H1 (cell line): Measurements from ENCODE around the gene SGPP2. TPM values are rescaled to one million over a fixed set of nuclear protein-coding genes. Genes with fewer than 3 reads are reported as not detected.

ENCODE experiments used
- CTCF ChIA-PET: fragments of 300-600 bp; sonication (Branson Sonifier 250); formaldehyde crosslinking; loops from one replicate; lab custom pipeline; 2021; ENCODE audit not compliant: partially characterized antibody; lab: Charles Lee
- POLR2A ChIA-PET: fragments of 300-600 bp; sonication (Branson Sonifier 250); formaldehyde crosslinking; loops from one replicate; lab custom pipeline; 2021; ENCODE audit warnings: inconsistent platforms; ENCODE audit not compliant: partially characterized antibody; lab: Charles Lee
- DNase-seq, 2 experiments: peaks; one replicate each; pipeline versions ENCODE4 v3.0.0 to v3.0.0-alpha.2; 2010 to 2022; ENCODE audit warnings: low spot score in 2 of 2, low read depth in 1 of 2, mixed read lengths in 1 of 2
- FAIRE-seq: peaks from 2 replicates; lab custom pipeline; 2011; peaks lifted over from hg19 to GRCh38; lab: Jason Lieb, UNC
- H2AFZ ChIP-seq: 2 replicates; pipeline ENCODE4 v1.8.1; 2012; ENCODE audit warnings: low read length, inconsistent platforms
- H2AK5ac ChIP-seq: 2 replicates; pipeline ENCODE4 v1.6.1; 2013; ENCODE audit warnings: low read depth, low read length
- H2BK120ac ChIP-seq: replicated peaks from 2 replicates; pipeline ENCODE3; 2013; ENCODE audit warnings: low read depth, low read length, inconsistent platforms
- H2BK12ac ChIP-seq: 2 replicates; pipeline ENCODE4 v1.6.1; 2013; ENCODE audit warnings: low read depth, low read length
- H2BK15ac ChIP-seq: 2 replicates; pipeline ENCODE4 v1.6.1; 2013; ENCODE audit warnings: low read length
- H2BK20ac ChIP-seq: 2 replicates; pipeline ENCODE4 v1.6.1; 2013; ENCODE audit warnings: low read length
- H2BK5ac ChIP-seq: 2 replicates; pipeline ENCODE4 v1.6.1; 2013; ENCODE audit warnings: low read depth, low read length
- H3K14ac ChIP-seq: 2 replicates; pipeline ENCODE4 v1.6.1; 2013; ENCODE audit warnings: inconsistent platforms; ENCODE audit not compliant: insufficient read length
- H3K18ac ChIP-seq: 2 replicates; pipeline ENCODE4 v1.6.1; 2013; ENCODE audit warnings: low read length; ENCODE audit errors: extremely low read depth
- H3K23ac ChIP-seq: 2 replicates; pipeline ENCODE4 v1.6.1; 2013; ENCODE audit warnings: inconsistent platforms; ENCODE audit not compliant: insufficient read length
- H3K23me2 ChIP-seq: 2 replicates; pipeline ENCODE4 v1.6.1; 2013; ENCODE audit warnings: low read depth, low read length
- H3K27ac ChIP-seq: 2 replicates; pipeline ENCODE4 v1.6.1; 2011; ENCODE audit warnings: low read depth, low read length, inconsistent platforms
- H3K27me3 ChIP-seq, 4 experiments: replicated peaks in 1 of 4; 1 replicate in 1 of 4; 2 replicates in 3 of 4; pipeline versions ENCODE4 v1.6.1 to v1.8.1; 2011 to 2013; ENCODE audit warnings: low read length in 3 of 4, mild to moderate bottlenecking in 3 of 4, inconsistent platforms in 2 of 4, mixed read lengths in 2 of 4, moderate library complexity in 1 of 4; ENCODE audit not compliant: control insufficient read depth in 3 of 4, insufficient read depth in 3 of 4; ENCODE audit errors: extremely low read depth in 1 of 4
- H3K36me3 ChIP-seq, 4 experiments: 2 replicates each; pipeline versions ENCODE4 v1.6.1 to v1.8.1; 2011 to 2013; ENCODE audit warnings: mild to moderate bottlenecking in 4 of 4, low read length in 3 of 4, moderate library complexity in 2 of 4, control low read depth in 1 of 4, inconsistent platforms in 1 of 4; ENCODE audit not compliant: insufficient read depth in 4 of 4, control insufficient read depth in 2 of 4
- H3K4ac ChIP-seq: replicated peaks from 2 replicates; pipeline ENCODE3; 2013; ENCODE audit warnings: low read length, low read depth, mixed read lengths, inconsistent platforms; ENCODE audit not compliant: insufficient read length
- H3K4me1 ChIP-seq, 4 experiments: replicated peaks in 1 of 4; 1 replicate in 1 of 4; 2 replicates in 3 of 4; pipeline versions ENCODE4 v1.6.1 to v1.8.1; 2011 to 2013; ENCODE audit warnings: low read length in 3 of 4, inconsistent platforms in 2 of 4, mixed read lengths in 1 of 4; ENCODE audit not compliant: insufficient read depth in 4 of 4, control insufficient read depth in 3 of 4
- H3K4me2 ChIP-seq, 2 experiments: 2 replicates each; pipeline versions ENCODE4 v1.6.1 to v1.8.1; 2011 to 2013; ENCODE audit warnings: low read depth in 2 of 2, low read length in 2 of 2, control low read depth in 1 of 2, inconsistent platforms in 1 of 2, mild to moderate bottlenecking in 1 of 2; ENCODE audit not compliant: insufficient read depth in 1 of 2
- H3K4me3 ChIP-seq, 4 experiments: fragments of 200-600, 300-600 bp in 1 of 4; sonication (generic), shearing (Covaris generic), sonication (Bioruptor Twin) in 1 of 4; 2 replicates each; pipeline versions ENCODE4 v1.5.1 to v1.8.1; 2011 to 2016; ENCODE audit warnings: low read length in 4 of 4, low read depth in 3 of 4, control low read depth in 2 of 4, inconsistent platforms in 2 of 4, mild to moderate bottlenecking in 2 of 4, mixed read lengths in 1 of 4, moderate library complexity in 1 of 4; ENCODE audit not compliant: insufficient read depth in 2 of 4; ENCODE audit errors: extremely low read depth in 1 of 4
- H3K56ac ChIP-seq: replicated peaks from 2 replicates; pipeline ENCODE3; 2013; ENCODE audit warnings: low read depth, mild to moderate bottlenecking, mixed read lengths, low read length, inconsistent platforms; ENCODE audit not compliant: insufficient read length
- H3K79me1 ChIP-seq: 2 replicates; pipeline ENCODE4 v1.6.1; 2013; ENCODE audit warnings: low read depth, low read length, control low read depth
- H3K79me2 ChIP-seq, 2 experiments: 2 replicates each; pipeline versions ENCODE4 v1.6.1 to v1.8.1; 2012 to 2013; ENCODE audit warnings: low read length in 2 of 2, mild to moderate bottlenecking in 2 of 2, inconsistent platforms in 1 of 2; ENCODE audit not compliant: insufficient read depth in 2 of 2, control insufficient read depth in 1 of 2
- H3K9ac ChIP-seq, 4 experiments: replicated peaks in 1 of 4; 1 replicate in 1 of 4; 2 replicates in 3 of 4; pipeline versions ENCODE4 v1.6.1 to v1.8.1; 2011 to 2013; ENCODE audit warnings: low read depth in 3 of 4, low read length in 3 of 4, control low read depth in 2 of 4, mild to moderate bottlenecking in 2 of 4, moderate library complexity in 2 of 4, inconsistent platforms in 1 of 4; ENCODE audit errors: extremely low read depth in 1 of 4
- H3K9me3 ChIP-seq, 2 experiments: 2 replicates each; pipeline versions ENCODE4 v1.6.1 to v1.8.1; 2012 to 2013; ENCODE audit warnings: mild to moderate bottlenecking in 2 of 2, moderate library complexity in 2 of 2, control low read depth in 1 of 2, inconsistent platforms in 1 of 2, low read depth in 1 of 2, low read length in 1 of 2, mixed read lengths in 1 of 2; ENCODE audit not compliant: insufficient read depth in 2 of 2
- H4K20me1 ChIP-seq, 2 experiments: replicated peaks in 1 of 2; 2 replicates each; pipeline versions ENCODE3 to v1.8.1; 2011 to 2013; ENCODE audit warnings: inconsistent platforms in 2 of 2, low read length in 2 of 2, mild to moderate bottlenecking in 1 of 2; ENCODE audit not compliant: insufficient read depth in 2 of 2, control insufficient read depth in 1 of 2
- H4K5ac ChIP-seq: 2 replicates; pipeline ENCODE4 v1.6.1; 2013; ENCODE audit warnings: low read length, low read depth, mixed read lengths, inconsistent platforms; ENCODE audit not compliant: insufficient read length
- H4K8ac ChIP-seq: 2 replicates; pipeline ENCODE4 v1.8.0; 2013; ENCODE audit warnings: mild to moderate bottlenecking, moderate library complexity, low read length, inconsistent platforms; ENCODE audit not compliant: insufficient read depth; ENCODE audit errors: extremely low read depth
- H4K91ac ChIP-seq: replicated peaks from 2 replicates; pipeline ENCODE3; 2013; ENCODE audit warnings: low read length, mixed read lengths, inconsistent platforms; ENCODE audit not compliant: insufficient read length
- ATF3 ChIP-seq: IDR thresholded peaks from 2 replicates; pipeline ENCODE4 v1.6.1; 2011; ENCODE audit warnings: low read depth, mild to moderate bottlenecking, low read length; ENCODE audit not compliant: insufficient read depth
- E2F6 ChIP-seq: IDR thresholded peaks from 2 replicates; pipeline ENCODE4 v1.6.1; 2012; ENCODE audit warnings: inconsistent platforms
- EGR1 ChIP-seq: IDR thresholded peaks from 2 replicates; pipeline ENCODE4 v1.6.1; 2011; ENCODE audit warnings: low read depth, low read length, borderline replicate concordance
- EZH2 ChIP-seq: fragments of 200-600 bp; sonication (generic); IDR thresholded peaks from 2 replicates; pipeline ENCODE4 v1.7.1; 2012; ENCODE audit warnings: low read depth, mild to moderate bottlenecking, moderate library complexity, low read length, inconsistent platforms; ENCODE audit not compliant: severe bottlenecking
- JUND ChIP-seq: IDR thresholded peaks from 2 replicates; pipeline ENCODE4 v1.6.1; 2011; ENCODE audit warnings: mild to moderate bottlenecking, improper control_type of control experiment, low read length
- TAF7 ChIP-seq: optimal IDR thresholded peaks from 2 replicates; pipeline ENCODE3; 2011; ENCODE audit warnings: low read depth, mild to moderate bottlenecking, inconsistent platforms, low read length, moderate library complexity, borderline replicate concordance
- TBP ChIP-seq: IDR thresholded peaks from 2 replicates; pipeline ENCODE4 v1.6.1; 2011; ENCODE audit warnings: low read depth, low read length, improper control_type of control experiment
- WGBS, 2 experiments: shearing (Covaris generic) in 1 of 2; methylation state at CpG; one replicate each; pipeline versions ENCODE4 v1.1.6 to v1.1.7; 2013 to 2015; ENCODE audit warnings: low lambda C conversion rate in 2 of 2, mixed read lengths in 2 of 2, inconsistent platforms in 1 of 2, low coverage in 1 of 2, missing lambda C conversion rate in 1 of 2; ENCODE audit not compliant: insufficient replicate concordance in 2 of 2, insufficient coverage in 1 of 2, insufficient read length in 1 of 2; ENCODE audit errors: extremely low coverage in 1 of 2, missing lambda C conversion rate in 1 of 2; 5-methylcytosine and 5-hydroxymethylcytosine counted together
- polyA plus RNA-seq, 7 experiments: library from polyadenylated mRNA; depleted of rRNA in 3 of 7; stranded (reverse) in 5 of 7; unstranded in 2 of 7; fragments of >200 nt in 5 of 7; fragments of 200-250 nt in 2 of 7; gene quantifications; 1 replicate in 5 of 7; 2 replicates in 1 of 7; 4 replicates in 1 of 7; pipeline versions ENCODE4 v1.2.1 to v1.2.3, GENCODE V29; 2011 to 2013; ENCODE audit warnings: missing spikeins in 2 of 7, mixed read lengths in 2 of 7
- total RNA-seq: library from RNA; stranded (reverse); fragmentation: NEBNext Ultra II Directional; extraction: Animal tissue kit (Norgen Biotek cat#: 25700); gene quantifications from 2 replicates; pipeline ENCODE4 v1.2.1, GENCODE V29; 2021

SGPP2 gene
- total and polyA plus RNA-seq, 2 of the 8 experiments (the other 6 are each of a cell fraction or from before 2014, with no cell fraction given): 0.29 TPM; not detected in 1

- Histone ChIP-seq H3K9me3 (no peaks in the 10 kb centered on the region), H3K4me2 (no peak overlapping the region), H4K20me1 (no peaks in the 10 kb centered on the region), H2BK20ac (no peak overlapping the region), H3K18ac (no peak overlapping the region), H3K56ac (no peak overlapping the region), H4K8ac (no peak overlapping the region), H3K23me2 (no peaks in the 10 kb centered on the region), H3K27me3 (no peaks in the 10 kb centered on the region), H2BK5ac (no peak overlapping the region), H3K27ac (no peak overlapping the region), H2BK12ac (no peak overlapping the region), H3K79me1 (no peaks in the 10 kb centered on the region), H3K79me2 (no peaks in the 10 kb centered on the region), H3K4me1 (peaks cover 0 to 7% (median 3%) of the 10 kb centered on the region in 4 experiments; a peak in 3 of 7 replicates), H3K14ac (no peak overlapping the region), H3K4me3 (no peak overlapping the region), H4K5ac (no peak overlapping the region), H2BK120ac (no peak overlapping the region), H3K36me3 (no peaks in the 10 kb centered on the region), H4K91ac (no peak overlapping the region), H3K23ac (no peak overlapping the region), H3K4ac (no peak overlapping the region), H2AK5ac (no peak overlapping the region), H2BK15ac (no peak overlapping the region), H3K9ac (no peak overlapping the region), H2AFZ (no peak overlapping the region)
- FAIRE-seq (no peak), DNase-seq (no peak)
- TF ChIP-seq TAF7: no peak
- no peak for TF ChIP-seq ATF3
- TF ChIP-seq JUND: no peak
- TF ChIP-seq E2F6: no peak
- no peak for TF ChIP-seq EGR1
- no peak for TF ChIP-seq EZH2
- no peak for TF ChIP-seq TBP
- WGBS, 2 experiments: 90% methylated on average over 5 of the region's 5 CpGs; no CpG with 5 or more reads in 1 of the 2 experiments
- CTCF ChIA-PET: interaction anchor here (0.7 kb wide), 1 partner anchor 128 kb away, joined by 3 read pairs; no protein-coding TSS in a partner anchor
- POLR2A ChIA-PET: no interaction called here
These were observed 122.7 kb downstream of the SGPP2 start for GRCh38 chr2:222547083-222547482.
